Measurements from ENCODE around the gene PRR20G.

GRCh38 chr3:127321371-127321770, 33.5 kb upstream of the PRR20G start:
- TF ChIP-seq ZNF24 (tag by site-specific recombination; IDR thresholded peaks at IDR 0.05) (no peak), ZNF561 (tag by site-specific recombination; IDR thresholded peaks at IDR 0.05; ENCODE audit: borderline replicate concordance) (no peak), CTCF (tag by site-specific recombination; IDR thresholded peaks at IDR 0.05) (no peak), ZBTB17 (tag by site-specific recombination; IDR thresholded peaks at IDR 0.05) (no peak), ZBTB8A (tag by site-specific recombination; IDR thresholded peaks at IDR 0.05) (no peak), YY1 (tag by site-specific recombination; IDR thresholded peaks at IDR 0.05) (no peak)
- TF ChIP-seq, protein P1, sequence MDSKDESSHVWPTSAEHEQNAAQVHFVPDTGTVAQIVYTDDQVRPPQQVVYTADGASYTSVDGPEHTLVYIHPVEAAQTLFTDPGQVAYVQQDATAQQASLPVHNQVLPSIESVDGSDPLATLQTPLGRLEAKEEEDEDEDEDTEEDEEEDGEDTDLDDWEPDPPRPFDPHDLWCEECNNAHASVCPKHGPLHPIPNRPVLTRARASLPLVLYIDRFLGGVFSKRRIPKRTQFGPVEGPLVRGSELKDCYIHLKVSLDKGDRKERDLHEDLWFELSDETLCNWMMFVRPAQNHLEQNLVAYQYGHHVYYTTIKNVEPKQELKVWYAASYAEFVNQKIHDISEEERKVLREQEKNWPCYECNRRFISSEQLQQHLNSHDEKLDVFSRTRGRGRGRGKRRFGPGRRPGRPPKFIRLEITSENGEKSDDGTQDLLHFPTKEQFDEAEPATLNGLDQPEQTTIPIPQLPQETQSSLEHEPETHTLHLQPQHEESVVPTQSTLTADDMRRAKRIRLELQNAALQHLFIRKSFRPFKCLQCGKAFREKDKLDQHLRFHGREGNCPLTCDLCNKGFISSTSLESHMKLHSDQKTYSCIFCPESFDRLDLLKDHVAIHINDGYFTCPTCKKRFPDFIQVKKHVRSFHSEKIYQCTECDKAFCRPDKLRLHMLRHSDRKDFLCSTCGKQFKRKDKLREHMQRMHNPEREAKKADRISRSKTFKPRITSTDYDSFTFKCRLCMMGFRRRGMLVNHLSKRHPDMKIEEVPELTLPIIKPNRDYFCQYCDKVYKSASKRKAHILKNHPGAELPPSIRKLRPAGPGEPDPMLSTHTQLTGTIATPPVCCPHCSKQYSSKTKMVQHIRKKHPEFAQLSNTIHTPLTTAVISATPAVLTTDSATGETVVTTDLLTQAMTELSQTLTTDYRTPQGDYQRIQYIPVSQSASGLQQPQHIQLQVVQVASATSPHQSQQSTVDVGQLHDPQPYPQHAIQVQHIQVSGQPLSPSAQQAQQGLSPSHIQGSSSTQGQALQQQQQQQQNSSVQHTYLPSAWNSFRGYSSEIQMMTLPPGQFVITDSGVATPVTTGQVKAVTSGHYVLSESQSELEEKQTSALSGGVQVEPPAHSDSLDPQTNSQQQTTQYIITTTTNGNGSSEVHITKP (tag by site-specific recombination; IDR thresholded peaks at IDR 0.05): no peak
- TF ChIP-seq, protein P2, sequence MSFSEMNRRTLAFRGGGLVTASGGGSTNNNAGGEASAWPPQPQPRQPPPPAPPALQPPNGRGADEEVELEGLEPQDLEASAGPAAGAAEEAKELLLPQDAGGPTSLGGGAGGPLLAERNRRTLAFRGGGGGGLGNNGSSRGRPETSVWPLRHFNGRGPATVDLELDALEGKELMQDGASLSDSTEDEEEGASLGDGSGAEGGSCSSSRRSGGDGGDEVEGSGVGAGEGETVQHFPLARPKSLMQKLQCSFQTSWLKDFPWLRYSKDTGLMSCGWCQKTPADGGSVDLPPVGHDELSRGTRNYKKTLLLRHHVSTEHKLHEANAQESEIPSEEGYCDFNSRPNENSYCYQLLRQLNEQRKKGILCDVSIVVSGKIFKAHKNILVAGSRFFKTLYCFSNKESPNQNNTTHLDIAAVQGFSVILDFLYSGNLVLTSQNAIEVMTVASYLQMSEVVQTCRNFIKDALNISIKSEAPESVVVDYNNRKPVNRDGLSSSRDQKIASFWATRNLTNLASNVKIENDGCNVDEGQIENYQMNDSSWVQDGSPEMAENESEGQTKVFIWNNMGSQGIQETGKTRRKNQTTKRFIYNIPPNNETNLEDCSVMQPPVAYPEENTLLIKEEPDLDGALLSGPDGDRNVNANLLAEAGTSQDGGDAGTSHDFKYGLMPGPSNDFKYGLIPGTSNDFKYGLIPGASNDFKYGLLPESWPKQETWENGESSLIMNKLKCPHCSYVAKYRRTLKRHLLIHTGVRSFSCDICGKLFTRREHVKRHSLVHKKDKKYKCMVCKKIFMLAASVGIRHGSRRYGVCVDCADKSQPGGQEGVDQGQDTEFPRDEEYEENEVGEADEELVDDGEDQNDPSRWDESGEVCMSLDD (tag by site-specific recombination; IDR thresholded peaks at IDR 0.05): no peak
- TF ChIP-seq, protein P3, sequence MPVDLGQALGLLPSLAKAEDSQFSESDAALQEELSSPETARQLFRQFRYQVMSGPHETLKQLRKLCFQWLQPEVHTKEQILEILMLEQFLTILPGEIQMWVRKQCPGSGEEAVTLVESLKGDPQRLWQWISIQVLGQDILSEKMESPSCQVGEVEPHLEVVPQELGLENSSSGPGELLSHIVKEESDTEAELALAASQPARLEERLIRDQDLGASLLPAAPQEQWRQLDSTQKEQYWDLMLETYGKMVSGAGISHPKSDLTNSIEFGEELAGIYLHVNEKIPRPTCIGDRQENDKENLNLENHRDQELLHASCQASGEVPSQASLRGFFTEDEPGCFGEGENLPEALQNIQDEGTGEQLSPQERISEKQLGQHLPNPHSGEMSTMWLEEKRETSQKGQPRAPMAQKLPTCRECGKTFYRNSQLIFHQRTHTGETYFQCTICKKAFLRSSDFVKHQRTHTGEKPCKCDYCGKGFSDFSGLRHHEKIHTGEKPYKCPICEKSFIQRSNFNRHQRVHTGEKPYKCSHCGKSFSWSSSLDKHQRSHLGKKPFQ (tag by site-specific recombination; IDR thresholded peaks at IDR 0.05): no peak
- TF ChIP-seq, protein P4, sequence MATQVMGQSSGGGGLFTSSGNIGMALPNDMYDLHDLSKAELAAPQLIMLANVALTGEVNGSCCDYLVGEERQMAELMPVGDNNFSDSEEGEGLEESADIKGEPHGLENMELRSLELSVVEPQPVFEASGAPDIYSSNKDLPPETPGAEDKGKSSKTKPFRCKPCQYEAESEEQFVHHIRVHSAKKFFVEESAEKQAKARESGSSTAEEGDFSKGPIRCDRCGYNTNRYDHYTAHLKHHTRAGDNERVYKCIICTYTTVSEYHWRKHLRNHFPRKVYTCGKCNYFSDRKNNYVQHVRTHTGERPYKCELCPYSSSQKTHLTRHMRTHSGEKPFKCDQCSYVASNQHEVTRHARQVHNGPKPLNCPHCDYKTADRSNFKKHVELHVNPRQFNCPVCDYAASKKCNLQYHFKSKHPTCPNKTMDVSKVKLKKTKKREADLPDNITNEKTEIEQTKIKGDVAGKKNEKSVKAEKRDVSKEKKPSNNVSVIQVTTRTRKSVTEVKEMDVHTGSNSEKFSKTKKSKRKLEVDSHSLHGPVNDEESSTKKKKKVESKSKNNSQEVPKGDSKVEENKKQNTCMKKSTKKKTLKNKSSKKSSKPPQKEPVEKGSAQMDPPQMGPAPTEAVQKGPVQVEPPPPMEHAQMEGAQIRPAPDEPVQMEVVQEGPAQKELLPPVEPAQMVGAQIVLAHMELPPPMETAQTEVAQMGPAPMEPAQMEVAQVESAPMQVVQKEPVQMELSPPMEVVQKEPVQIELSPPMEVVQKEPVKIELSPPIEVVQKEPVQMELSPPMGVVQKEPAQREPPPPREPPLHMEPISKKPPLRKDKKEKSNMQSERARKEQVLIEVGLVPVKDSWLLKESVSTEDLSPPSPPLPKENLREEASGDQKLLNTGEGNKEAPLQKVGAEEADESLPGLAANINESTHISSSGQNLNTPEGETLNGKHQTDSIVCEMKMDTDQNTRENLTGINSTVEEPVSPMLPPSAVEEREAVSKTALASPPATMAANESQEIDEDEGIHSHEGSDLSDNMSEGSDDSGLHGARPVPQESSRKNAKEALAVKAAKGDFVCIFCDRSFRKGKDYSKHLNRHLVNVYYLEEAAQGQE (tag by site-specific recombination; IDR thresholded peaks at IDR 0.05): no peak
- TF ChIP-seq, protein P5, sequence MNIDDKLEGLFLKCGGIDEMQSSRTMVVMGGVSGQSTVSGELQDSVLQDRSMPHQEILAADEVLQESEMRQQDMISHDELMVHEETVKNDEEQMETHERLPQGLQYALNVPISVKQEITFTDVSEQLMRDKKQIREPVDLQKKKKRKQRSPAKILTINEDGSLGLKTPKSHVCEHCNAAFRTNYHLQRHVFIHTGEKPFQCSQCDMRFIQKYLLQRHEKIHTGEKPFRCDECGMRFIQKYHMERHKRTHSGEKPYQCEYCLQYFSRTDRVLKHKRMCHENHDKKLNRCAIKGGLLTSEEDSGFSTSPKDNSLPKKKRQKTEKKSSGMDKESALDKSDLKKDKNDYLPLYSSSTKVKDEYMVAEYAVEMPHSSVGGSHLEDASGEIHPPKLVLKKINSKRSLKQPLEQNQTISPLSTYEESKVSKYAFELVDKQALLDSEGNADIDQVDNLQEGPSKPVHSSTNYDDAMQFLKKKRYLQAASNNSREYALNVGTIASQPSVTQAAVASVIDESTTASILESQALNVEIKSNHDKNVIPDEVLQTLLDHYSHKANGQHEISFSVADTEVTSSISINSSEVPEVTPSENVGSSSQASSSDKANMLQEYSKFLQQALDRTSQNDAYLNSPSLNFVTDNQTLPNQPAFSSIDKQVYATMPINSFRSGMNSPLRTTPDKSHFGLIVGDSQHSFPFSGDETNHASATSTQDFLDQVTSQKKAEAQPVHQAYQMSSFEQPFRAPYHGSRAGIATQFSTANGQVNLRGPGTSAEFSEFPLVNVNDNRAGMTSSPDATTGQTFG (tag by site-specific recombination; IDR thresholded peaks at IDR 0.05; ENCODE audit: borderline replicate concordance): no peak
- TF ChIP-seq, protein P6, sequence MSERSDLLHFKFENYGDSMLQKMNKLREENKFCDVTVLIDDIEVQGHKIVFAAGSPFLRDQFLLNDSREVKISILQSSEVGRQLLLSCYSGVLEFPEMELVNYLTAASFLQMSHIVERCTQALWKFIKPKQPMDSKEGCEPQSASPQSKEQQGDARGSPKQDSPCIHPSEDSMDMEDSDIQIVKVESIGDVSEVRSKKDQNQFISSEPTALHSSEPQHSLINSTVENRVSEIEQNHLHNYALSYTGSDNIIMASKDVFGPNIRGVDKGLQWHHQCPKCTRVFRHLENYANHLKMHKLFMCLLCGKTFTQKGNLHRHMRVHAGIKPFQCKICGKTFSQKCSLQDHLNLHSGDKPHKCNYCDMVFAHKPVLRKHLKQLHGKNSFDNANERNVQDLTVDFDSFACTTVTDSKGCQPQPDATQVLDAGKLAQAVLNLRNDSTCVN (tag by site-specific recombination; optimal IDR thresholded peaks at IDR 0.05): no peak
